Body of pancreas (tissue), 4 donors: ENCODE data around the gene PCDH9.

ENCODE experiments used
- POLR2A ChIP-seq, 3 donors: fragments of 450-650 bp; IDR thresholded peaks; one replicate each; pipeline ENCODE4 v1.6.1; 2016; ENCODE audit warnings: antibody characterized with exemption in 3 of 3, mild to moderate bottlenecking in 2 of 3
- TF ChIP-seq, protein P1 (sequence below), 7 experiments: fragments of 450-650 bp in 4 of 7; fragments of 200-600 bp in 3 of 7; sonication (generic) in 3 of 7; IDR thresholded peaks; one replicate each; pipeline ENCODE4 v1.5.1; 2016 to 2019; ENCODE audit warnings: antibody characterized with exemption in 7 of 7

DNA sequence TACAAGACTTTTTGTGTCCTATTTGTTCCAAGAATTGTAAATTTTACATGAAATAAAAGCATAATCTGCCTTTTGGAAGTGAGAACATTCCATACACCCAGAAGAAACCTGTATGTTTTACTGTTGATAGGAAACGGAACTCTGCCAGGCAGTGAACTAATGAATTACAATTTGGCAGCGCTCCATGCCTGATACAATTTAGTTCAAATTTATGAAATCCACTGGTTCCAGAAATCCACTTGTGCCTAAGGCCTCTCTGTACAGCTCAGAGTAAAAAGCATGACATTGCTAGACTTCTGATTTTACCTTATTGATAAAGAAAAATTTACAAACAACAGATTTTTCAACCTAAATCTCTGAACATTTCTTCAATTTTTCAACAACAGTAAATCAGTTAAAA lies 78.1 kb downstream of the PCDH9 start:
- TF ChIP-seq, protein P1, sequence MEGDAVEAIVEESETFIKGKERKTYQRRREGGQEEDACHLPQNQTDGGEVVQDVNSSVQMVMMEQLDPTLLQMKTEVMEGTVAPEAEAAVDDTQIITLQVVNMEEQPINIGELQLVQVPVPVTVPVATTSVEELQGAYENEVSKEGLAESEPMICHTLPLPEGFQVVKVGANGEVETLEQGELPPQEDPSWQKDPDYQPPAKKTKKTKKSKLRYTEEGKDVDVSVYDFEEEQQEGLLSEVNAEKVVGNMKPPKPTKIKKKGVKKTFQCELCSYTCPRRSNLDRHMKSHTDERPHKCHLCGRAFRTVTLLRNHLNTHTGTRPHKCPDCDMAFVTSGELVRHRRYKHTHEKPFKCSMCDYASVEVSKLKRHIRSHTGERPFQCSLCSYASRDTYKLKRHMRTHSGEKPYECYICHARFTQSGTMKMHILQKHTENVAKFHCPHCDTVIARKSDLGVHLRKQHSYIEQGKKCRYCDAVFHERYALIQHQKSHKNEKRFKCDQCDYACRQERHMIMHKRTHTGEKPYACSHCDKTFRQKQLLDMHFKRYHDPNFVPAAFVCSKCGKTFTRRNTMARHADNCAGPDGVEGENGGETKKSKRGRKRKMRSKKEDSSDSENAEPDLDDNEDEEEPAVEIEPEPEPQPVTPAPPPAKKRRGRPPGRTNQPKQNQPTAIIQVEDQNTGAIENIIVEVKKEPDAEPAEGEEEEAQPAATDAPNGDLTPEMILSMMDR (IDR thresholded peaks at IDR 0.05) = no peak
- TF ChIP-seq POLR2A (IDR thresholded peaks at IDR 0.05) = no peak
